IMR-90 (cell line): ENCODE data around the gene SLC38A6. TPM values are rescaled to one million over a fixed set of nuclear protein-coding genes. Genes with fewer than 3 reads are reported as not detected.

ENCODE experiments used
- ATAC-seq: fragments of 200-7000 bp; cut with Tn5 transposase; 2 replicates; pipeline ENCODE4 v1.9.1; 2020; ENCODE audit warnings: low read depth, mild to moderate bottlenecking, moderate library complexity
- BruUV-seq: library from RNA; stranded (reverse); fragments of 400-500 nt; replicated peaks from 2 replicates; lab custom pipeline; 2021; lab: Mats Ljungman, UMichigan
- CTCF ChIA-PET: fragments of 300-600 bp; formaldehyde crosslinking; extraction: SDS; loops from one replicate; lab custom pipeline; 2021; ENCODE audit warnings: antibody characterized with exemption; lab: Yijun Ruan, JAX
- POLR2A ChIA-PET: fragments of 300-600 bp; sonication (Branson Sonifier 250); formaldehyde crosslinking; loops from one replicate; lab custom pipeline; 2022; ENCODE audit warnings: antibody characterized with exemption; ENCODE audit not compliant: unreplicated experiment; lab: Charles Lee
- DNase-seq: peaks from one replicate; pipeline ENCODE4 v3.0.0; 2013
- H2AFZ ChIP-seq: replicated peaks from 2 replicates; pipeline ENCODE3; 2013; ENCODE audit warnings: low read length, mild to moderate bottlenecking; ENCODE audit not compliant: poor library complexity
- H2AK5ac ChIP-seq: 2 replicates; pipeline ENCODE4 v1.6.1; 2013; ENCODE audit warnings: low read depth, low read length, inconsistent platforms
- H2AK9ac ChIP-seq: replicated peaks from 2 replicates; pipeline ENCODE3; 2013; ENCODE audit warnings: mild to moderate bottlenecking, low read depth, low read length, moderate library complexity; ENCODE audit not compliant: poor library complexity
- H2BK120ac ChIP-seq: 2 replicates; pipeline ENCODE4 v1.6.1; 2013; ENCODE audit warnings: low read depth, low read length, inconsistent platforms
- H2BK15ac ChIP-seq: 3 replicates; pipeline ENCODE4 v1.6.1; 2013; ENCODE audit warnings: low read depth, low read length, inconsistent platforms
- H2BK20ac ChIP-seq: 2 replicates; pipeline ENCODE4 v1.6.1; 2013; ENCODE audit warnings: low read depth, mild to moderate bottlenecking, inconsistent platforms, low read length, moderate library complexity
- H2BK5ac ChIP-seq: 2 replicates; pipeline ENCODE4 v1.6.1; 2013; ENCODE audit warnings: mild to moderate bottlenecking, low read depth, low read length, inconsistent platforms; ENCODE audit not compliant: poor library complexity, severe bottlenecking
- H3K14ac ChIP-seq: replicated peaks from 2 replicates; pipeline ENCODE4 v1.6.1; 2013; ENCODE audit warnings: low read depth, low read length, inconsistent platforms
- H3K18ac ChIP-seq: 2 replicates; pipeline ENCODE4 v1.6.1; 2013; ENCODE audit warnings: low read depth, low read length, control low read depth
- H3K23ac ChIP-seq: 2 replicates; pipeline ENCODE4 v1.6.1; 2013; ENCODE audit warnings: low read depth, low read length, inconsistent platforms
- H3K27ac ChIP-seq: 2 replicates; pipeline ENCODE4 v1.5.1; 2013; ENCODE audit warnings: mild to moderate bottlenecking, control low read depth, low read length; ENCODE audit not compliant: insufficient read depth
- H3K27me3 ChIP-seq: 2 replicates; pipeline ENCODE4 v1.6.1; 2013; ENCODE audit warnings: low read length; ENCODE audit not compliant: control insufficient read depth, insufficient read depth
- H3K36me3 ChIP-seq: 2 replicates; pipeline ENCODE4 v1.6.1; 2013; ENCODE audit warnings: low read length, mixed read lengths; ENCODE audit not compliant: control insufficient read depth, insufficient read depth
- H3K4ac ChIP-seq: 2 replicates; pipeline ENCODE4 v1.6.1; 2013; ENCODE audit warnings: low read depth, low read length, inconsistent platforms
- H3K4me1 ChIP-seq: 2 replicates; pipeline ENCODE4 v1.6.1; 2013; ENCODE audit warnings: low read length, mixed read lengths; ENCODE audit not compliant: control insufficient read depth, insufficient read depth
- H3K4me2 ChIP-seq: 2 replicates; pipeline ENCODE4 v1.6.1; 2013; ENCODE audit warnings: low read depth, mild to moderate bottlenecking, control low read depth, low read length, moderate library complexity
- H3K4me3 ChIP-seq: 2 replicates; pipeline ENCODE4 v1.5.1; 2013; ENCODE audit warnings: low read depth, mild to moderate bottlenecking, control low read depth, low read length, moderate library complexity; ENCODE audit not compliant: insufficient read depth
- H3K56ac ChIP-seq: 2 replicates; pipeline ENCODE4 v1.6.1; 2013; ENCODE audit warnings: low read length, inconsistent platforms; ENCODE audit not compliant: insufficient read depth; ENCODE audit errors: extremely low read depth
- H3K79me1 ChIP-seq, 2 experiments: 2 replicates each; pipeline ENCODE4 v1.6.1; 2013; ENCODE audit warnings: low read length in 2 of 2, inconsistent platforms in 1 of 2, low read depth in 1 of 2
- H3K9ac ChIP-seq: 2 replicates; pipeline ENCODE4 v1.6.1; 2013; ENCODE audit warnings: low read depth, low read length, control low read depth
- H3K9me1 ChIP-seq: 2 replicates; pipeline ENCODE4 v1.6.1; 2013; ENCODE audit warnings: low read length, inconsistent platforms; ENCODE audit not compliant: insufficient read depth
- H3K9me3 ChIP-seq: 2 replicates; pipeline ENCODE4 v1.6.1; 2013; ENCODE audit warnings: low read length; ENCODE audit not compliant: control insufficient read depth, insufficient read depth
- H4K20me1 ChIP-seq: 2 replicates; pipeline ENCODE4 v1.6.1; 2013; ENCODE audit warnings: low read length, inconsistent platforms; ENCODE audit not compliant: insufficient read depth
- H4K5ac ChIP-seq: 2 replicates; pipeline ENCODE4 v1.6.1; 2013; ENCODE audit warnings: mild to moderate bottlenecking, low read depth, low read length, control low read depth
- H4K8ac ChIP-seq, 2 experiments: 2 replicates each; pipeline ENCODE4 v1.6.1; 2013; ENCODE audit warnings: low read depth in 2 of 2, low read length in 2 of 2, control low read depth in 1 of 2, inconsistent platforms in 1 of 2
- H4K91ac ChIP-seq: 2 replicates; pipeline ENCODE4 v1.6.1; 2013; ENCODE audit warnings: low read depth, low read length, inconsistent platforms; ENCODE audit not compliant: insufficient read depth
- CHD1 ChIP-seq: IDR thresholded peaks from 2 replicates; pipeline ENCODE4 v1.6.1; 2012; ENCODE audit warnings: low read depth, low read length, improper control_type of control experiment
- POLR2A ChIP-seq: IDR thresholded peaks from 2 replicates; pipeline ENCODE4 v1.6.1; 2012; ENCODE audit warnings: mild to moderate bottlenecking, low read depth, low read length
- RFX5 ChIP-seq: IDR thresholded peaks from 2 replicates; pipeline ENCODE4 v1.8.0; 2012; ENCODE audit warnings: low read depth, mild to moderate bottlenecking, low read length, moderate library complexity
- SMC3 ChIP-seq: fragments of 150-350 bp; IDR thresholded peaks from 2 replicates; pipeline ENCODE4 v1.6.1; 2016; ENCODE audit warnings: low read depth, mild to moderate bottlenecking, antibody characterized with exemption, low read length, moderate library complexity
- WGBS, 2 experiments: methylation state at CpG; one replicate each; pipeline versions ENCODE4 v1.1.5 to v1.1.7; 2013; ENCODE audit warnings: missing lambda C conversion rate in 2 of 2; ENCODE audit not compliant: insufficient read length in 1 of 2; ENCODE audit errors: extremely low coverage in 2 of 2; 5-methylcytosine and 5-hydroxymethylcytosine counted together
- dilution Hi-C: fragments of 300-500 bp; cut with HindIII; formaldehyde crosslinking; loops from one replicate; pipeline ENCODE4 v1.14.3; 2018; ENCODE audit warnings: low sequenced_read_pairs; ENCODE audit not compliant: unreplicated experiment
- in situ Hi-C: fragments of 300-500 bp; cut with MboI; formaldehyde crosslinking; loops from 3 replicates; pipeline ENCODE4 v1.14.3; 2019; ENCODE audit warnings: low sequenced_read_pairs, inconsistent platforms, mixed read lengths
- intact Hi-C: fragments of 100-400 bp; cut with micrococcal nuclease; formaldehyde crosslinking; loops from 2 replicates; pipeline ENCODE4 v1.10.0; 2022
- polyA plus RNA-seq, 3 experiments: library from polyadenylated mRNA; depleted of rRNA; stranded (reverse); fragments of >200 nt; gene quantifications; 2 replicates each; pipeline ENCODE4 v1.2.3, GENCODE V29; 2012; ENCODE audit warnings: low replicate concordance in 1 of 3
- total RNA-seq: library from RNA; depleted of rRNA; stranded (reverse); fragments of >200 nt; gene quantifications from 2 replicates; pipeline ENCODE4 v1.2.3, GENCODE V29; 2012

SLC38A6 gene
- total and polyA plus RNA-seq, 2 of the 4 experiments (the other 2 are of a cell fraction), result 15.5 to 18.3 TPM

GRCh38 chr14:61033054-61033453 is 52.0 kb downstream of the SLC38A6 start:
- H2BK5ac ChIP-seq, result peak overlapping the region; percentile 65
- no peak overlapping the region for H3K4me3 ChIP-seq
- no CpG with 5 or more reads among the region's 3 CpGs for WGBS, 2 experiments
- H2AK9ac ChIP-seq, result no peak overlapping the region
- H4K91ac ChIP-seq, result no peak overlapping the region
- DNase-seq (no peak), ATAC-seq (no peak)
- H3K9me1 ChIP-seq, result no peaks in the 10 kb centered on the region
- ChIA-PET POLR2A (no interaction called here), CTCF (interaction anchor here (1.4 kb wide), 1 partner anchor 9 kb away, joined by 4 read pairs; no protein-coding TSS in a partner anchor)
- no peak for TF ChIP-seq POLR2A
- TF ChIP-seq RFX5, result no peak
- no peak for TF ChIP-seq CHD1
- TF ChIP-seq SMC3, result no peak
- intact Hi-C loops (no loop called here), in situ Hi-C loops (loop anchor here (25.0 kb wide), 1 partner anchor 696 kb away; no protein-coding TSS in a partner anchor), dilution Hi-C loops (loop anchor here (25.0 kb wide), 1 partner anchor 396 kb away; the partner anchor contains the start of gene SIX1)
- H3K79me1 ChIP-seq, result peaks cover 5 to 10% of the 10 kb centered on the region in 2 experiments; a peak in 3 of 4 replicates
- BruUV-seq, result no TSS peak
- no peak overlapping the region for H3K23ac ChIP-seq
- no peak overlapping the region for H3K27ac ChIP-seq
- no peak overlapping the region for H2BK20ac ChIP-seq
- H3K4me2 ChIP-seq, result no peak overlapping the region
- no peak overlapping the region for H3K4ac ChIP-seq
- no peak overlapping the region for H4K8ac ChIP-seq
- no peak overlapping the region for H3K9ac ChIP-seq
- no peaks in the 10 kb centered on the region for H3K27me3 ChIP-seq
- H2AFZ ChIP-seq, result no peak overlapping the region
- no peak overlapping the region for H2BK15ac ChIP-seq
- H3K36me3 ChIP-seq, result no peaks in the 10 kb centered on the region
- no peak overlapping the region for H3K18ac ChIP-seq
- H2BK120ac ChIP-seq, result no peak overlapping the region
- H3K9me3 ChIP-seq, result no peaks in the 10 kb centered on the region
- no peak overlapping the region for H3K56ac ChIP-seq
- H4K5ac ChIP-seq, result no peak overlapping the region
- no peaks in the 10 kb centered on the region for H4K20me1 ChIP-seq
- H3K14ac ChIP-seq, result no peak overlapping the region
- no peaks in the 10 kb centered on the region; the same call in 1 of the 2 replicates for H3K4me1 ChIP-seq
- H2AK5ac ChIP-seq, result no peak overlapping the region
